Heart left ventricle (tissue), 16 donors: ENCODE measurements around the gene PSMA2. TPM values are rescaled to one million over a fixed set of nuclear protein-coding genes. Genes with fewer than 3 reads are reported as not detected.

Experiments
- ATAC-seq, 4 donors: fragments of 200-7000 bp; cut with Tn5 transposase; one replicate each; pipeline ENCODE4 v1.9.1; 2020 to 2022; ENCODE audit warnings: moderate library complexity in 4 of 4, mild to moderate bottlenecking in 3 of 4, moderate number of reproducible peaks in 1 of 4
- DNase-seq, 5 donors: peaks; one replicate each; pipeline ENCODE4 v3.0.0-alpha.2; 2020
- H3K27ac ChIP-seq, 12 donors: fragments of 200-600 bp; sonication (generic) in 4 of 12; one replicate each; pipeline versions ENCODE4 v1.5.0 to v1.8.0; 2016 to 2022; ENCODE audit warnings: mild to moderate bottlenecking in 2 of 12
- H3K27me3 ChIP-seq, 9 donors: fragments of 200-600 bp; sonication (generic) in 2 of 9; one replicate each; pipeline versions ENCODE4 v1.5.1 to v1.8.0; 2016 to 2022; ENCODE audit warnings: mild to moderate bottlenecking in 3 of 9
- H3K36me3 ChIP-seq, 9 donors: fragments of 200-600 bp; sonication (generic) in 2 of 9; one replicate each; pipeline versions ENCODE4 v1.5.0 to v1.8.0; 2018 to 2022; ENCODE audit warnings: mild to moderate bottlenecking in 2 of 9
- H3K4me1 ChIP-seq, 12 donors: fragments of 200-600 bp; sonication (generic) in 4 of 12; one replicate each; pipeline versions ENCODE4 v1.5.0 to v1.8.0; 2016 to 2022; ENCODE audit warnings: mild to moderate bottlenecking in 3 of 12
- H3K4me3 ChIP-seq, 12 donors: fragments of 200-600 bp; sonication (generic) in 4 of 12; one replicate each; pipeline versions ENCODE4 v1.5.0 to v1.8.0; 2017 to 2022; ENCODE audit warnings: mild to moderate bottlenecking in 9 of 12, moderate library complexity in 4 of 12
- H3K9me3 ChIP-seq, 12 donors: fragments of 200-600 bp; sonication (generic) in 4 of 12; one replicate each; pipeline versions ENCODE4 v1.5.0 to v1.8.0; 2016 to 2022; ENCODE audit warnings: mild to moderate bottlenecking in 1 of 12
- POLR2A ChIP-seq, 2 donors: fragments of 450-650 bp; IDR thresholded peaks; one replicate each; pipeline ENCODE4 v1.6.1; 2017; ENCODE audit warnings: antibody characterized with exemption in 2 of 2, mild to moderate bottlenecking in 2 of 2, moderate library complexity in 2 of 2
- WGBS, 4 donors: extraction: QIAGEN DNeasy Blood & Tissue Kit in 2 of 4; methylation state at CpG; one replicate each; pipeline versions ENCODE4 v1.1.5 to v1.1.7; 2013 to 2018; 5-methylcytosine and 5-hydroxymethylcytosine counted together
- intact Hi-C, 10 donors: fragments of 100-400 bp; cut with DNase I; formaldehyde crosslinking; loops; one replicate each; pipeline versions ENCODE4 v1.11.1 to v1.14.2; 2022
- polyA plus RNA-seq, 2 donors: library from polyadenylated mRNA; stranded (reverse); fragments of 200-250 nt; gene quantifications; one replicate each; pipeline ENCODE4 v1.2.3, GENCODE V29; 2013
- total RNA-seq, 9 donors: library from RNA; depleted of rRNA in 2 of 9; stranded (reverse); fragments of >200 nt in 2 of 9; fragmentation: NEBNext Ultra II Directional in 3 of 9; extraction: Animal tissue kit (Norgen Biotek cat#: 25700) in 3 of 9; gene quantifications; one replicate each; pipeline versions ENCODE4 v1.1.0 to v1.2.4, GENCODE V29; 2016 to 2023
- TF ChIP-seq, protein P1 (sequence below), 12 donors: fragments of 200-600 bp; sonication (generic) in 4 of 12; IDR thresholded peaks; one replicate each; pipeline versions ENCODE4 v1.5.0 to v1.8.0; 2018 to 2022; ENCODE audit warnings: antibody characterized with exemption in 12 of 12, mild to moderate bottlenecking in 5 of 12
- donor health status: ischemic (EF 13 %, LVEDD 7.1; RV severe dilation, severe dysfunction).
- donor health status: healthy with polysubstance abuse.
- donor health status: DM: no; HTN: yes; CAD: no.
- donor health status: DM: no; HTN: no; CAD: no.
- donor health status: ischemic (EF 25% LVEDD 6.9; RV normal size, moderate dysfunction).
- donor health status: ischemic (EF 25% LVEDD 5.7; RV mildly dilated, moderate dysfunction).
- donor health status: healthy.
- donor health status: DM: yes; HTN: yes; CAD: no.
- donor health status: ischemic (EF 35%, LVEDD 5.7; RV mildly dilated, moderate dysfunction).
- donor health status: nonischemic (EF 11% LVEDD 7.7; RV severe dilation, severe dysfunction).
- donor health status: DM: yes; HTN: yes; CAD: no.
- donor health status: PGD.
- donor health status: ischemic (EF 29% LVEDD 5.4; RV normal size, mild dysfunction).
- donor health status: nonischemic (EF 23%, LVEDD 6.1; RV moderate dilation, normal function).

The PSMA2 gene
- total and polyA plus RNA-seq, 11 donors = 41.8 to 139 (median 75.8) TPM

DNA sequence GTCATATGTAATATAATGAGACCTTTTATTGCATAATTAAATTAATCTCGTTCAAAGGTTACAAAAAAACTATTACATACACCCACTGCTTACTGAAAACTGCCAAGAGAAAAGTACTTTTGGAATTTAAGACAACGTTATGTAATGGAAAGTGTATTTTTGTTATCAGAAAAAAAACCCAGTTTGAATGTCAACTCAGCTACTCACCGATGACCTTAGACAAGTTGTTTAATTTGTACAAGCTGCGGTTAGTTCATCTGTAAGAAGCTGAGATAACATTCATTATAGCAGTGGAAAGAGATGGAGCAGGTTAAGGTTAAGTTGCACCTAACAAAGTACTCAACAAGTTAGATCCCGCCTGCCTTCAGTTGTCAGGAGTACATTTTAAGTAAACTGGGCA lies 1.1 kb downstream of the PSMA2 start:
- H3K4me1 ChIP-seq = peaks cover 6 to 57% (median 37%) of the 10 kb centered on the region in 12 donors
- no peak for ATAC-seq

DNA sequence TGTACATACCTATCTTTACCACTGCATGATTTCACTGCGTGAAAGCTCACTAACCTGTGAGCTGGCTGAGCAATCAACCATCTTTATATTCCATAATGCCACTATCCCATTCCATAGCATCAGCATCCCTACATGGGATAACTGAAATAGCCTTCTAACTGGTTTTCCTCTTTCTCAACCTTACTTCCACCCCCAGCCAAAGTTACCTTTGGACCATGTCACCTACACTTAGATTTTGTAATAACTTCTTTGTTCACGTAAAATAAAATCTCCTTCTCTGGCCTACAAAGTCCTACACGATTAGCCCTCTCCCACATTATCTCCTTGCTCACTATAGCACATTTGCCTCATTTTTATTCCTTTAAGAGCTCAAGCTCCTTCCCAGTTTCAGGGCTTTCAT lies 2.5 kb downstream of the PSMA2 start:
- 62 to 76% (median 68%) methylated on average over 3 of the region's 3 CpGs for WGBS, 4 donors
- TF ChIP-seq, protein P1, sequence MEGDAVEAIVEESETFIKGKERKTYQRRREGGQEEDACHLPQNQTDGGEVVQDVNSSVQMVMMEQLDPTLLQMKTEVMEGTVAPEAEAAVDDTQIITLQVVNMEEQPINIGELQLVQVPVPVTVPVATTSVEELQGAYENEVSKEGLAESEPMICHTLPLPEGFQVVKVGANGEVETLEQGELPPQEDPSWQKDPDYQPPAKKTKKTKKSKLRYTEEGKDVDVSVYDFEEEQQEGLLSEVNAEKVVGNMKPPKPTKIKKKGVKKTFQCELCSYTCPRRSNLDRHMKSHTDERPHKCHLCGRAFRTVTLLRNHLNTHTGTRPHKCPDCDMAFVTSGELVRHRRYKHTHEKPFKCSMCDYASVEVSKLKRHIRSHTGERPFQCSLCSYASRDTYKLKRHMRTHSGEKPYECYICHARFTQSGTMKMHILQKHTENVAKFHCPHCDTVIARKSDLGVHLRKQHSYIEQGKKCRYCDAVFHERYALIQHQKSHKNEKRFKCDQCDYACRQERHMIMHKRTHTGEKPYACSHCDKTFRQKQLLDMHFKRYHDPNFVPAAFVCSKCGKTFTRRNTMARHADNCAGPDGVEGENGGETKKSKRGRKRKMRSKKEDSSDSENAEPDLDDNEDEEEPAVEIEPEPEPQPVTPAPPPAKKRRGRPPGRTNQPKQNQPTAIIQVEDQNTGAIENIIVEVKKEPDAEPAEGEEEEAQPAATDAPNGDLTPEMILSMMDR (IDR thresholded peaks at IDR 0.05) = no peak
- no peak for TF ChIP-seq POLR2A (IDR thresholded peaks at IDR 0.05)
- Histone ChIP-seq H3K27me3 (no peaks in the 10 kb centered on the region), H3K27ac (no peak overlapping the region), H3K4me1 (peaks cover 6 to 55% (median 35%) of the 10 kb centered on the region in 12 donors), H3K4me3 (no peak overlapping the region), H3K9me3 (no peaks in the 10 kb centered on the region), H3K36me3 (peaks cover 0 to 34% (median 28%) of the 10 kb centered on the region in 9 donors)
- intact Hi-C loops = no loop called here
- ATAC-seq (no peak), DNase-seq (no peak)

More for the DNA sequence above, 1.1 kb downstream of the PSMA2 start:
- H3K4me3 ChIP-seq = peak overlapping the region; percentile 61 to 97 (median 72)
- WGBS, 4 donors = 10 to 18% (median 14%) methylated on average over 5 of the region's 5 CpGs
- intact Hi-C loops = loop anchor here in 4 of 10 donors (10.0 kb wide), 3 partner anchors 524 to 904 kb away; partner anchors contain the start of gene COA1 (in 2 of the 4)
- H3K27me3 ChIP-seq = no peaks in the 10 kb centered on the region
- no peaks in the 10 kb centered on the region for H3K9me3 ChIP-seq
- DNase-seq = no peak
- TF ChIP-seq POLR2A (IDR thresholded peaks at IDR 0.05) = no peak
- TF ChIP-seq, protein P1 (IDR thresholded peaks at IDR 0.05) = no peak
- H3K27ac ChIP-seq = peak overlapping the region in 2 of 12 donors; percentile 74 to 88
- peaks cover 0 to 31% (median 26%) of the 10 kb centered on the region in 9 donors for H3K36me3 ChIP-seq

- Histone ChIP-seq H3K4me3 (no peak overlapping the region), H3K9me3 (no peaks in the 10 kb centered on the region), H3K27me3 (no peaks in the 10 kb centered on the region), H3K27ac (no peak overlapping the region), H3K4me1 (peaks cover 4 to 48% (median 29%) of the 10 kb centered on the region in 12 donors), H3K36me3 (peaks cover 0 to 41% (median 35%) of the 10 kb centered on the region in 9 donors)
- WGBS, 4 donors = 54 to 78% (median 67%) methylated on average over 3 of the region's 3 CpGs
- DNase-seq (no peak), ATAC-seq (no peak)
- intact Hi-C loops = no loop called here
- TF ChIP-seq POLR2A (IDR thresholded peaks at IDR 0.05) = no peak
- TF ChIP-seq, protein P1 (IDR thresholded peaks at IDR 0.05) = no peak
Measured at GRCh38 chr7:42928754-42929153, 3.2 kb downstream of the PSMA2 start.

GRCh38 chr7:42926204-42926603 lies 5.8 kb downstream of the PSMA2 start:
- DNase-seq = no peak
- peaks cover 0 to 66% (median 61%) of the 10 kb centered on the region in 9 donors for H3K36me3 ChIP-seq
- no peak for ATAC-seq
- no peaks in the 10 kb centered on the region for H3K9me3 ChIP-seq
- no peak overlapping the region for H3K27ac ChIP-seq
- intact Hi-C loops = no loop called here
- WGBS, 4 donors = 84 to 90% (median 86%) methylated on average over 5 of the region's 5 CpGs
- peaks cover 4 to 39% (median 22%) of the 10 kb centered on the region in 12 donors for H3K4me1 ChIP-seq
- no peak overlapping the region for H3K4me3 ChIP-seq
- no peak for TF ChIP-seq POLR2A (IDR thresholded peaks at IDR 0.05)
- TF ChIP-seq, protein P1 (IDR thresholded peaks at IDR 0.05) = no peak
- no peaks in the 10 kb centered on the region for H3K27me3 ChIP-seq
